Measurements from ENCODE around the gene RECQL5. TPM values are rescaled to one million over a fixed set of nuclear protein-coding genes. Genes with fewer than 3 reads are reported as not detected.

Gene RECQL5
- total RNA-seq, 1 experiment from 2014 or later, result 40.0 TPM

DNA sequence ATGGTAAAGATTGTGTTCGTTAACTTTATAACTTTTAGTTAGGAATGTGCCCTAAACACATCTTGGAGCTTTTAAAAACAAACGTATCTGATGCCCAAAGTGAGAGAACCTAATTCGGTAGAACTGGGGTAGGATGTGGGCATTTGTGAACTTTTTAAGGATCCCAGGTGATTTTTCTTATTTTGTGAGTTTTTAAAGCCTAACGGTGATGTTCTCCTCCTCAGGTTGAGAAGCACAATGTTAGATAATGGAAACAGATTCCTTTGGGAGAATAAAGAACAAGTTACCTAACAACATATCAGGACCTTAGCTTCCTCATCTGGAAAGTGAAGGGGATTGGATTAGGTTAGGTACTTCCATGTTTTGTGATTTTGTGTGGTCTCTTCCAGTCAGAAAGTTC, 871 bp upstream of the RECQL5 start:
- no peak overlapping the region for H4K5ac ChIP-seq (ENCODE audit: insufficient read length, low read depth, low read length)
- no peaks in the 10 kb centered on the region for H3K27me3 Mint-ChIP-seq (ENCODE audit: low read depth)
- no peaks in the 10 kb centered on the region for H3K4me1 ChIP-seq (ENCODE audit: insufficient read depth, low read length)
- peak overlapping the region; percentile 73 for H3K23ac ChIP-seq (ENCODE audit: insufficient read length, low read depth, low read length)
- H2BK15ac ChIP-seq (ENCODE audit: low read depth, low read length), result no peak overlapping the region
- no peak for DNase-seq
- no peak overlapping the region for H3K4ac ChIP-seq (ENCODE audit: low read depth, low read length)
- peaks cover 4% of the 10 kb centered on the region for H3K23me2 ChIP-seq (ENCODE audit: insufficient read length, low read depth, low read length, poor library complexity, severe bottlenecking)
- no peak overlapping the region for H2AFZ ChIP-seq (ENCODE audit: low read length)
- peaks cover 8 to 9% of the 10 kb centered on the region in 2 experiments for H3K4me1 Mint-ChIP-seq
- no peak overlapping the region for H2AK5ac ChIP-seq (ENCODE audit: insufficient read length, low read length)
- H3K79me1 ChIP-seq (ENCODE audit: insufficient read depth, low read depth, low read length, poor library complexity, severe bottlenecking), result peaks cover 3% of the 10 kb centered on the region
- no peak overlapping the region for H3K27ac Mint-ChIP-seq
- H3K9ac ChIP-seq (ENCODE audit: extremely low read depth, insufficient read length, low read length), result peak overlapping the region; percentile 99
- H3K27ac ChIP-seq (ENCODE audit: insufficient read length, low read depth, low read length), result no peak overlapping the region
- H4K20me1 ChIP-seq (ENCODE audit: control insufficient read depth, insufficient read depth, insufficient read length), result no peaks in the 10 kb centered on the region
- no peaks in the 10 kb centered on the region for H3K9me3 ChIP-seq (ENCODE audit: control insufficient read depth, low read depth, low read length)
- H4K91ac ChIP-seq (ENCODE audit: insufficient read length, low read depth, low read length), result no peak overlapping the region
- WGBS (ENCODE audit: extremely low coverage, insufficient read length, low lambda C conversion rate), result no CpG with 5 or more reads among the region's 4 CpGs
- TF ChIP-seq, protein P1, sequence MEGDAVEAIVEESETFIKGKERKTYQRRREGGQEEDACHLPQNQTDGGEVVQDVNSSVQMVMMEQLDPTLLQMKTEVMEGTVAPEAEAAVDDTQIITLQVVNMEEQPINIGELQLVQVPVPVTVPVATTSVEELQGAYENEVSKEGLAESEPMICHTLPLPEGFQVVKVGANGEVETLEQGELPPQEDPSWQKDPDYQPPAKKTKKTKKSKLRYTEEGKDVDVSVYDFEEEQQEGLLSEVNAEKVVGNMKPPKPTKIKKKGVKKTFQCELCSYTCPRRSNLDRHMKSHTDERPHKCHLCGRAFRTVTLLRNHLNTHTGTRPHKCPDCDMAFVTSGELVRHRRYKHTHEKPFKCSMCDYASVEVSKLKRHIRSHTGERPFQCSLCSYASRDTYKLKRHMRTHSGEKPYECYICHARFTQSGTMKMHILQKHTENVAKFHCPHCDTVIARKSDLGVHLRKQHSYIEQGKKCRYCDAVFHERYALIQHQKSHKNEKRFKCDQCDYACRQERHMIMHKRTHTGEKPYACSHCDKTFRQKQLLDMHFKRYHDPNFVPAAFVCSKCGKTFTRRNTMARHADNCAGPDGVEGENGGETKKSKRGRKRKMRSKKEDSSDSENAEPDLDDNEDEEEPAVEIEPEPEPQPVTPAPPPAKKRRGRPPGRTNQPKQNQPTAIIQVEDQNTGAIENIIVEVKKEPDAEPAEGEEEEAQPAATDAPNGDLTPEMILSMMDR (conservative IDR thresholded peaks at IDR 0.05), result no peak
- H2BK5ac ChIP-seq (ENCODE audit: insufficient read length, low read length), result peak overlapping the region; percentile 85
- H3K56ac ChIP-seq (ENCODE audit: insufficient read length, low read depth, low read length), result peak overlapping the region; percentile 9
- no peak overlapping the region for H3T11ph ChIP-seq (ENCODE audit: low read length)
- H3K36me3 Mint-ChIP-seq (ENCODE audit: insufficient read depth in 1 of 3, low read depth in 3 of 3), result peaks cover 12 to 48% (median 46%) of the 10 kb centered on the region in 3 experiments; a peak in 6 of 7 replicates
- no peaks in the 10 kb centered on the region for H3K9me3 Mint-ChIP-seq
- no peak overlapping the region for H3K4me3 Mint-ChIP-seq
- H4K8ac ChIP-seq (replicated peaks; ENCODE audit: insufficient read length, low read depth, low read length), result no peak overlapping the region
- no peak overlapping the region; the same call in 1 of the 2 replicates for H3K14ac ChIP-seq (ENCODE audit: insufficient read depth, low read length)
- no peak overlapping the region for H2BK20ac ChIP-seq (ENCODE audit: low read depth, low read length, poor library complexity, severe bottlenecking)
- H3K79me2 ChIP-seq (ENCODE audit: insufficient read depth, low read length), result peaks cover 17% of the 10 kb centered on the region; the same call in 1 of the 2 replicates
- peak overlapping the region; percentile 94 for H3K4me2 ChIP-seq (ENCODE audit: insufficient read depth, insufficient read length, low read length)
- peak overlapping the region; percentile 95 for H2BK120ac ChIP-seq (ENCODE audit: low read depth, low read length, poor library complexity, severe bottlenecking)
- no peak overlapping the region for H2BK12ac ChIP-seq (ENCODE audit: insufficient read length, low read depth, low read length)
- H3K18ac ChIP-seq (ENCODE audit: insufficient read length, low read depth, low read length), result peak overlapping the region; percentile 97
- H3K27me3 ChIP-seq (ENCODE audit: insufficient read depth, low read length), result no peaks in the 10 kb centered on the region

Measured in H9 (cell line).